K562 (cell line): ENCODE results near the gene ARHGAP4. TPM values are rescaled to one million over a fixed set of nuclear protein-coding genes. Genes with fewer than 3 reads are reported as not detected.

Source experiments
- BRD9 ChIP-seq: fragments of 450-650 bp; IDR thresholded peaks from 2 replicates; pipeline ENCODE4 v1.6.1; 2018; ENCODE audit warnings: low read depth; ENCODE audit not compliant: partially characterized antibody
- CREB1 ChIP-seq, 2 experiments: sonication (generic) in 1 of 2; formaldehyde crosslinking in 1 of 2; IDR thresholded peaks; 2 replicates each; pipeline versions ENCODE4 v1.6.1 to v1.8.0; 2012 to 2022; ENCODE audit warnings: inconsistent platforms in 1 of 2, mild to moderate bottlenecking in 1 of 2, missing genetic modification reagents in 1 of 2, moderate library complexity in 1 of 2
- E2F3 ChIP-seq: fragments of 250-450 bp; sonication (Bioruptor Pico); IDR thresholded peaks from 2 replicates; pipeline ENCODE4 v1.4.0; 2020; ENCODE audit warnings: mild to moderate bottlenecking
- HDGF ChIP-seq: fragments of 450-650 bp; IDR thresholded peaks from 2 replicates; pipeline ENCODE4 v1.6.1; 2016
- PHB2 ChIP-seq: fragments of 450-650 bp; IDR thresholded peaks from 2 replicates; pipeline ENCODE4 v1.6.1; 2017; ENCODE audit warnings: low read depth
- PML ChIP-seq: IDR thresholded peaks from 2 replicates; pipeline ENCODE4 v1.6.1; 2012; ENCODE audit warnings: low read length, inconsistent platforms
- TFE3 ChIP-seq: fragments of 450-650 bp; formaldehyde crosslinking; IDR thresholded peaks from 2 replicates; pipeline ENCODE4 v1.4.0; 2020; ENCODE audit warnings: mild to moderate bottlenecking, mixed read lengths
- ZBTB40 ChIP-seq, 2 experiments: fragments of 450-650 bp in 1 of 2; sonication (generic) in 1 of 2; formaldehyde crosslinking in 1 of 2; IDR thresholded peaks; 2 replicates each; pipeline versions ENCODE4 v1.7.1 to v1.9.0; 2016 to 2022; ENCODE audit warnings: inconsistent platforms in 1 of 2, mild to moderate bottlenecking in 1 of 2, missing genetic modification reagents in 1 of 2
- ZNF280A ChIP-seq: fragments of 450-650 bp; IDR thresholded peaks from 2 replicates; pipeline ENCODE4 v1.6.1; 2018; ENCODE audit warnings: mild to moderate bottlenecking, low read depth; ENCODE audit not compliant: partially characterized antibody
- ZNF655 ChIP-seq: fragments of 250-450 bp; sonication (Bioruptor Pico); IDR thresholded peaks from 2 replicates; pipeline ENCODE4 v1.5.0; 2021
- polyA plus RNA-seq, 8 experiments: library from polyadenylated mRNA; depleted of rRNA in 4 of 8; stranded (reverse) in 5 of 8; unstranded in 3 of 8; fragments of >200 nt; fragmentation: Nextera tagmentation in 2 of 8; fragmentation: Illumina TruSeq in 1 of 8; extraction: Ambion mirVana in 2 of 8; extraction: Trizol in 1 of 8; gene quantifications; 2 replicates each; pipeline versions ENCODE4 v1.2.1 to v1.2.3, GENCODE V29; 2011 to 2014; ENCODE audit warnings: inconsistent platforms in 1 of 8, missing spikeins in 1 of 8
- total RNA-seq, 7 experiments: library from RNA; depleted of rRNA in 6 of 7; stranded (reverse); fragments of >200 nt in 6 of 7; fragmentation: Illumina TruSeq in 2 of 7; extraction: Trizol in 2 of 7; gene quantifications; 2 replicates each; pipeline versions ENCODE4 v1.2.1 to v1.2.3, GENCODE V29; 2011 to 2021; ENCODE audit warnings: low replicate concordance in 1 of 7

ARHGAP4 gene
- total and polyA plus RNA-seq, 9 of the 15 experiments (the other 6 are each of a cell fraction or from before 2014, with no cell fraction given): 0.30 to 81.8 (median 13.5) TPM

GRCh38 chrX:153971450-153972367 is 45.6 kb upstream of the ARHGAP4 start, which contains the start of gene HCFC1 (continued):
- TF ChIP-seq ZNF280A (no peak), ZNF655 (no peak), PHB2 (no peak), E2F3 (CRISPR knock-in tag) (peak; percentile 68; the same call in 1 of the 2 replicates), PML (peak; percentile 35; the same call in 1 of the 2 replicates), BRD9 (peak; percentile 46), TFE3 (CRISPR knock-in tag) (no peak), ZBTB40 (IDR thresholded peaks at IDR 0.05) (no peak), ZBTB40 (CRISPR knock-in tag; IDR thresholded peaks at IDR 0.05) (no peak), HDGF (no peak), CREB1 (IDR thresholded peaks at IDR 0.05) (peak; percentile 82), CREB1 (CRISPR knock-in tag; IDR thresholded peaks at IDR 0.05) (peak; percentile 90)
